Prostate gland (tissue), 2 donors: ENCODE measurements around the gene SUN2. TPM values are rescaled to one million over a fixed set of nuclear protein-coding genes. Genes with fewer than 3 reads are reported as not detected.
A peak's percentile ranks its signal among the peaks of the same experiment; 100 is the strongest.

ENCODE experiments used
- DNase-seq: peaks from one replicate; pipeline ENCODE4 v3.0.0-alpha.2; 2019; ENCODE audit warnings: low spot score
- H3K27ac ChIP-seq, 2 donors: fragments of 200-600 bp; sonication (generic); 2 replicates each; pipeline ENCODE4 v1.5.1; 2017 to 2019
- H3K27me3 ChIP-seq: fragments of 200-600 bp; sonication (generic); replicated peaks from 2 replicates; pipeline ENCODE4 v1.5.1; 2019; ENCODE audit not compliant: insufficient read depth
- H3K36me3 ChIP-seq, 2 donors: fragments of 200-600 bp; sonication (generic); 1 replicate in 1 of 2; 2 replicates in 1 of 2; pipeline versions ENCODE4 v1.5.1 to v1.8.1; 2017 to 2019
- H3K4me1 ChIP-seq: fragments of 200-600 bp; sonication (generic); replicated peaks from 2 replicates; pipeline ENCODE4 v1.5.1; 2019
- H3K4me3 ChIP-seq, 2 donors: fragments of 200-600 bp; sonication (generic); 2 replicates each; pipeline ENCODE4 v1.5.1; 2017 to 2019
- H3K9me3 ChIP-seq: fragments of 200-600 bp; sonication (generic); 2 replicates; pipeline ENCODE4 v1.5.1; 2017
- CTCF ChIP-seq, 4 experiments: fragments of 200-600 bp in 2 of 4; fragments of 450-650 bp in 2 of 4; sonication (generic) in 2 of 4; IDR thresholded peaks; 1 replicate in 3 of 4; 2 replicates in 1 of 4; pipeline ENCODE4 v1.5.1; 2016 to 2019; ENCODE audit warnings: antibody characterized with exemption in 4 of 4, mild to moderate bottlenecking in 2 of 4, moderate library complexity in 2 of 4
- POLR2A ChIP-seq: fragments of 450-650 bp; IDR thresholded peaks from one replicate; pipeline ENCODE4 v1.6.1; 2016; ENCODE audit warnings: antibody characterized with exemption, mild to moderate bottlenecking
- POLR2AphosphoS5 ChIP-seq: sonication (generic); formaldehyde crosslinking; IDR thresholded peaks from one replicate; pipeline ENCODE4 v1.6.1; 2017; ENCODE audit warnings: antibody characterized with exemption
- WGBS: methylation state at CpG from one replicate; pipeline ENCODE4 v1.1.5; 2018; 5-methylcytosine and 5-hydroxymethylcytosine counted together
- intact Hi-C: fragments of 100-400 bp; cut with DNase I; formaldehyde crosslinking; loops from one replicate; pipeline ENCODE4 v1.14.2; 2022
- total RNA-seq, 2 donors: library from RNA; depleted of rRNA; stranded (reverse); fragments of >200 nt; gene quantifications; one replicate each; pipeline ENCODE4 v1.1.0, GENCODE V29; 2016

SUN2 gene
- total RNA-seq, 2 donors from 2014 or later: 401 to 445 TPM

DNA sequence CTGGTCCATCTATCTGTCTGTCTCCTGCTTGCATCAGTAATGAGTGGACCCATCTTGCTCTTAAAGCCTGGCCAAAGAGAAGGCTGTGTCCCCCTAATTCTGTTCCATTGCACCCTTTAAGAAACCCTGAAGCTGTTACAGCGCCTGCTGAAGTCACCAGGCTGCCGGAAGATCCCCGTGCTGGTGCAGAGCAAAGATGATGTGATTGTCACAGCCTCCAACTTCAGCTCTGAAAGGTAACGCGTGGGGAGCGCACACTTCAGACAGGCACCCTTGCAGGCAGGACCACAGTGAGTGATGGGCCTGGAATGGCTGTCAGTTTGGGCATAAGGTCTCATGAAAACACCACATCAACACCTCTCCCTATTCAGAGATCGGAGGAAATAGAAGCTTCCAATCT lies 31.6 kb downstream of the SUN2 start:
- DNase-seq: no peak
- WGBS: 97% methylated on average over 7 of the region's 7 CpGs
- intact Hi-C loops: no loop called here
- TF ChIP-seq POLR2AphosphoS5 (no peak), POLR2A (no peak), CTCF (IDR thresholded peaks at IDR 0.05) (no peak)
- H3K27me3 ChIP-seq: no peaks in the 10 kb centered on the region
- no peaks in the 10 kb centered on the region for H3K4me1 ChIP-seq
- H3K9me3 ChIP-seq: no peaks in the 10 kb centered on the region
- no peak overlapping the region for H3K4me3 ChIP-seq
- peaks cover 30 to 33% of the 10 kb centered on the region in 2 donors for H3K36me3 ChIP-seq
- H3K27ac ChIP-seq: no peak overlapping the region

GRCh38 chr22:38721551-38721950 lies 34.2 kb downstream of the SUN2 start:
- intact Hi-C loops: no loop called here
- Histone ChIP-seq H3K36me3 (peaks cover 7 to 20% of the 10 kb centered on the region in 2 donors), H3K27me3 (no peaks in the 10 kb centered on the region), H3K4me3 (no peak overlapping the region), H3K27ac (no peak overlapping the region), H3K9me3 (no peaks in the 10 kb centered on the region), H3K4me1 (no peaks in the 10 kb centered on the region)
- TF ChIP-seq POLR2AphosphoS5 (no peak), POLR2A (no peak), CTCF (IDR thresholded peaks at IDR 0.05) (no peak)
- DNase-seq: no peak
- WGBS: 84% methylated on average over 7 of the region's 7 CpGs

GRCh38 chr22:38720350-38720749 lies 35.4 kb downstream of the SUN2 start:
- Histone ChIP-seq H3K4me1 (no peaks in the 10 kb centered on the region), H3K27me3 (no peaks in the 10 kb centered on the region), H3K36me3 (peaks cover 0 to 17% of the 10 kb centered on the region in 2 donors), H3K4me3 (no peak overlapping the region), H3K9me3 (no peaks in the 10 kb centered on the region), H3K27ac (no peak overlapping the region)
- intact Hi-C loops: no loop called here
- 95% methylated on average over 3 of the region's 3 CpGs for WGBS
- TF ChIP-seq POLR2A (no peak), POLR2AphosphoS5 (no peak), CTCF (IDR thresholded peaks at IDR 0.05) (no peak)
- DNase-seq: no peak

DNA sequence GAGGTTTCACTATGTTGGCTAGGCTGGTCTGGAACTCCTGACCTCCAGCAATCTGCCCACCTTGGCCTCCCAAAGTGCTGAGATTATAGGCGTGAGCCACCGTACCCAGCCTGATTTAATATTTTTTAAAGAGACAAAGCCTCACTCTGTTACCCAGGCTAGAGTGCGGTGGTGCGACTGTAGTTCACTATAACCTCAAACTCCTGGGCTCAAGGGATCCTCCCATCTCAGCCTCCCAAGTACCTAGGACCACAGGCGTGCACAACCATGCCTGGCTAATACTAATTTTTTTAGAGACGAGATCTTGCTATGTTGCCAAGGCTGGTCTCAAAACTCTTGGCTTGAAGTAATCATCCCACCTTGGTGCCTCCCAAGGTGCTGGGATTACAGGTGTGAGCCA lies 36.6 kb downstream of the SUN2 start:
- no peaks in the 10 kb centered on the region for H3K9me3 ChIP-seq
- DNase-seq: no peak
- no peaks in the 10 kb centered on the region for H3K4me1 ChIP-seq
- intact Hi-C loops: no loop called here
- no peaks in the 10 kb centered on the region for H3K27me3 ChIP-seq
- no peak overlapping the region for H3K27ac ChIP-seq
- TF ChIP-seq POLR2A (no peak), POLR2AphosphoS5 (no peak), CTCF (IDR thresholded peaks at IDR 0.05) (no peak)
- WGBS: 87% methylated on average over 6 of the region's 6 CpGs
- no peak overlapping the region for H3K4me3 ChIP-seq
- H3K36me3 ChIP-seq: peaks cover 0 to 14% of the 10 kb centered on the region in 2 donors

DNA sequence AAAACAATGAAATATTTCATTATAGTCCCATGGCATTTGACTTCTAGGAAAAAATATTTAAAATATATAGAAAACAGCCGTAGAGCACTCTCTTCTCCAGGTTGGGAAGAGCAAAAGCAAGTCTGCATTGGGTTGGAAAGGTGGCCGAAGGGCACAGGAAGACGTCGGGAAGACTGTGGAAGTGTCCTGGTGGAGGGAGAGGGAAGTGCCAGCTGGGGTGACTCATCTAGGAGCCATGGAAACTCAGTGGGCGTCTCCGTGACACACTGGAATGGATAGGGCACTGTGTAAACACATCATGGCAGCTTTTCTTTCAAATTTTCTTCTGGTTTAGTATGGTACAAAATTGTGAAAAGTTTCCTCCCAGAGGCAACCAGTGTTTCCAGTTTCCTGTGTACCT lies 37.4 kb downstream of the SUN2 start:
- 20% methylated on average over 6 of the region's 6 CpGs for WGBS
- Histone ChIP-seq H3K4me1 (no peaks in the 10 kb centered on the region), H3K9me3 (no peaks in the 10 kb centered on the region), H3K27me3 (no peaks in the 10 kb centered on the region), H3K36me3 (peaks cover 0 to 12% of the 10 kb centered on the region in 2 donors), H3K27ac (peak overlapping the region in 1 of 2 donors; percentile 4), H3K4me3 (no peak overlapping the region)
- intact Hi-C loops: no loop called here
- TF ChIP-seq POLR2AphosphoS5 (peak; percentile 46), POLR2A (no peak), CTCF (IDR thresholded peaks at IDR 0.05) (peak in 2 of 4 experiments; percentile 59 to 71)
- peak; percentile 59 for DNase-seq
